ENCODE data around the gene DPP6. TPM values are rescaled to one million over a fixed set of nuclear protein-coding genes. Genes with fewer than 3 reads are reported as not detected.
"Not testable (repeated sequence)": the region's sequence is repeated elsewhere in the genome, so short reads cannot be mapped to it uniquely, and the experiment has no call there.

DPP6 gene
- total RNA-seq, 1 donor from 2014 or later: 0.62 TPM

DNA sequence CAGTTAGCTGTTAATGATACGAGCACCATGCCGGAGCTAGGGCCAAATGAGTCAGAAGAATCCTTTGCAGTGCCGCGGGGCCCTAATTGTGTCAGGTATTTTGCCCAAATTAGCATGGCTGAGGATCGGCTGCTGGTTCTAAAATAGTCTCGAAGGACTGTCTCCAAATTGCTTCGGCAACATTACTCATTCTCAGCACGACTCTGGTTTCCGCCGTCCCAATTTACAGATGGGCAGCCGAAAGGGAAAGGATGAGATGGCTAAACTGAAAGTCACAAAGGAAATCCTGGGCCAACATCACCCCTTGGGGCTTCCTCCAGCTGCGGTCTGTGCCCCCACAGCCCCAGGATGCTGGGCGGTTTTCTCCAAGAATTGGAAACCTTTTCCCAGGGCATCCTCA, 599.3 kb downstream of the DPP6 start:
- DNase-seq (ENCODE audit: low spot score) (no peak), ATAC-seq (no peak)
- intact Hi-C loops (cut with DNase I): no loop called here

- intact Hi-C loops (cut with DNase I): no loop called here
- ATAC-seq: no peak
- no peak for DNase-seq (ENCODE audit: low spot score)
These were observed 600.4 kb downstream of the DPP6 start for GRCh38 chr7:154652564-154652963.

DNA sequence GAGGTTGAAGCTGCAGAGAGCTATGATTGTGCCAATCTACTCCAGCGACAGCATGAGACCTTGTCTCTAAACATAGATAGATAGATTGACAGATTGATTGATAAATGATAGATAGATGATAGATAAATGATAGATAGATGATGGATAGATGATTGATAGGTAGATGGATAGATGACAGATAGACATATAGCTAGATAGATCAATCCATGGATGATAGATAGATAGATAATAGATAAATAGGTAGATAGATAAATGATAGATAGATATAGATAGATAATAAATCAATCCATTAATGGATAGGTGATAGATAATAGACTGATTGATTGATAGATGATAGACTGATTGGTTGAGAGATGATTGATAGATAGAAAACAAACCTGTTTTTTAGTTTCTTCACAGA, 601.1 kb downstream of the DPP6 start:
- intact Hi-C loops (cut with DNase I): no loop called here
- no peak for ATAC-seq
- no peak for DNase-seq (ENCODE audit: low spot score)

DNA sequence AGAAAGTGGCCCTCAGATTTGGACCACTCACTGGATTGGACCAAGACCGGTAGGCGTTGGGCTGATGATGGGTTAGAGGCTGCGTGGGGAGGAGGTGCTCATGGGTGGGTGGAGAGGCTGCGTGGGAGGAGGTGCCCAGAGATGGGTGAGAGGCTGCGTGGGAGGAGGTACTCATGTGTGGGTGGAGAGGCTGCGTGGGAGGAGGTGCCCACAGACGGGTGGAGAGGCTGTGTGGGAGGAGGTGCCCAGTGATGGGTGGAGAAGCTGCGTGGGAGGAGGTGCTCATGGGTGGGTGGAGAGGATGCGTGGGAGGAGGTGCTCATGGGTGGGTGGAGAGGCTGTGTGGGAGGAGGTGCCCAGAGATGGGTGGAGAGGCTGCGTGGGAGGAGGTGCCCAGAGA, 604.4 kb downstream of the DPP6 start:
- DNase-seq (ENCODE audit: low spot score) (no peak), ATAC-seq (no peak)
- intact Hi-C loops (cut with DNase I): no loop called here

- DNase-seq (ENCODE audit: low spot score): no peak
- intact Hi-C loops (cut with DNase I): no loop called here
- ATAC-seq: no peak
These were observed 614.6 kb downstream of the DPP6 start for GRCh38 chr7:154666768-154667167.

DNA sequence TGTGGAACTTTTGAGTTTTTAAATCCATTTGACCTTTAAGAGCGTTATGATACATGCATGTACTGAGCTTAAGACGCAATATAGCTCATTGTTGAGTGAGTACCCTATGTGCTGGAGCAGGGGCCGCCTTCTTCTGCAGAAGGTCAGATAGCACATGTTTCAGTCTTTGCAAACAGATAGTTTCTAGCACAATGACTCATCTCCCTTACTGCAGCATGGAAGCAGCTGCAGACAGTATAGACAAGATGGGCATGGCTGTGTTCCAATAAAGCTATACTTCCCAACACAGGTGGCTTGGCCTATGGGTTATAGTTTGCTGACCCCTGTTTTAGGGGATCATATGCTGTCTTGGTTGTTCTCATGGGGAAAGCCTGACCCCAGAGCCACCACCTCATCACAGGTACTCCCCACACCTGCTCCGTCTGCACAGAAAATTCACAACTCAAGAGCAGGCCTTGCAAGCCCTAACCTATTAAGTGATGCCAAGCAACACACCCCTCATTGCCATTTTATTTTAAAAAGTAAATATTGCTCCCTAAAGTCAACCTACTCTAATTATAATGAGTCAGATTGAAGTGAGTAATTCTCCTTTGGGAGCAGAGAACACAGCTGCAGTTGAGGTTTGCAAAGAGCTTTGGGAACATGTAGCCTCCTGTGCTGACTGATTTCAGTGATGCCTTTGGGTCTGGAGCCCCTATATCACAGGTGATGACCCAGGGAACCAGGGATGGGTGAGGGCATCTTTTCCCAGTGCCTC, 620.6 kb downstream of the DPP6 start:
- intact Hi-C loops (cut with DNase I): no loop called here
- ATAC-seq: no peak
- no peak for DNase-seq (ENCODE audit: low spot score)

DNA sequence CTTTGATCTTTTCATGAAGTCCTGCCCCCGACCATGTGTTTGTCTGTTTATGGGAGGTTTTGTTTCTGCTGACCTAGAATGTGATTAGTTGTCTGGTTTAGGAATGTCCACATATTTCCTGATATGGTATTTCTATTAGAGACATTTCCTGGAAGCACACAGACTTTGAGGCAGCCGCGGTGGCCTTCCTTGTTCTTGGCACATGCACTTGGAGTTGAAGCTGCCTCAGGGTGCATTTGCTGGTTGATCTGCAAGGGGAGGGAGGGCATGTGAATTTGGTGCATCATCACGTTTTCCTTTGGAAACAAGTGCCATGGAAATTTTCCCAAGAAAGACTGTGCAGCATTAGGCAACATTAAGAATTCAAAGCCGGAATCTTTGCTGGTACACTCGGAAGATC, 622.0 kb downstream of the DPP6 start:
- ATAC-seq (no peak), DNase-seq (ENCODE audit: low spot score) (no peak)
- intact Hi-C loops (cut with DNase I): no loop called here

DNA sequence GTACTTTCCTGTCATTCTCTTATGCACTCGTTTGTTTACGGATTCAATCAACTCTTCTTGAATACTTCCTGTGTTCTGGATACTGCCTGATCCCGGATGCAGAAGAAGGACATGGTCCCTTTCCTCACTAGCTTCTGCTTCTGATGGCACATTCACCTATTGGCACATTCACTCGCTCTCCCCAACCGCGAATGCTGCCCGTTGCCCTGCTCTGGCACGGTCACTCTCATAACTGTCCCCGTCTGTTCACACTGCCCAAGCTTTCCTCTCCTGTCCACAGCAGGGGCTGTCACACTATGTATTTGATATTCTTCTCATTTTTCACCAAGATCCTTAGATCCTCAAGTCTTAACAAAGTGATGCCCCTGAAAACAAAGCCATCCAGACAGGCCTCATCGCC, 623.4 kb downstream of the DPP6 start:
- DNase-seq (ENCODE audit: low spot score) (no peak), ATAC-seq (no peak)
- intact Hi-C loops (cut with DNase I): no loop called here

GRCh38 chr7:154676033-154676421, 623.8 kb downstream of the DPP6 start:
- intact Hi-C loops (cut with DNase I); DNase-seq (ENCODE audit: low spot score); ATAC-seq: not testable (repeated sequence)

DNA sequence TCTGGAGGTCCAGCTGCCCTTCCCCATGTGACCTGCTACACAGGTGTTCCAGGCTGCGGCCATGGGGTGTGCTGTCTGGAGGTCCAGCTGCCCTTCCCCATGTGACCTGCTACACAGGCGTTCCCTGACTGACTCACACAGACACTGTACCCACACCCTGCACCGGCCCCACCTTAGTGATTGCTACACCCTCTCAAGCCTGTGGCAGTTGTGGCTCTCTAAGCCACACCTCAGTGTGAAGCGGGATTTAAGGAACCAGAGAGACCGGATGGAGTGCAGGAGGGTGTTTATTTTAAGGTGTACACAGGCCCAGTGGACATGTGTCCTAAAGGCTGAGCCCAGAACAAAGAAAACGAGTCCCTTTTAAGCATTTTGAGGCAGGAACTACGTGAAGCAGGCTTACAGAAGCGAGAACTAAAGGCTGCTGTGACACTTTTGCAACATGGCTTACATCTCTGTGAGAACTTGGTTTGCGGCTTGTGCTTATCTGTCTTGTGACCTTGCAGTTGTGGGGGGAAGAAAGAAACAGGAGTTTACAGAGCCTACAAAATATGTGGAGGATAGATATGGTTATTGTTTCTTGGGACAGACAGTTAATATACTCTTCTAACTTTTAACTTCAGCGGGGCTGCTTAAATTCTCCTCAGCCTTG, 624.4 kb downstream of the DPP6 start:
- ATAC-seq: no peak
- DNase-seq (ENCODE audit: low spot score): no peak
- intact Hi-C loops (cut with DNase I): no loop called here

- ATAC-seq (no peak), DNase-seq (ENCODE audit: low spot score) (no peak)
- intact Hi-C loops (cut with DNase I): no loop called here
These were observed 625.3 kb downstream of the DPP6 start for GRCh38 chr7:154677454-154677853.

DNA sequence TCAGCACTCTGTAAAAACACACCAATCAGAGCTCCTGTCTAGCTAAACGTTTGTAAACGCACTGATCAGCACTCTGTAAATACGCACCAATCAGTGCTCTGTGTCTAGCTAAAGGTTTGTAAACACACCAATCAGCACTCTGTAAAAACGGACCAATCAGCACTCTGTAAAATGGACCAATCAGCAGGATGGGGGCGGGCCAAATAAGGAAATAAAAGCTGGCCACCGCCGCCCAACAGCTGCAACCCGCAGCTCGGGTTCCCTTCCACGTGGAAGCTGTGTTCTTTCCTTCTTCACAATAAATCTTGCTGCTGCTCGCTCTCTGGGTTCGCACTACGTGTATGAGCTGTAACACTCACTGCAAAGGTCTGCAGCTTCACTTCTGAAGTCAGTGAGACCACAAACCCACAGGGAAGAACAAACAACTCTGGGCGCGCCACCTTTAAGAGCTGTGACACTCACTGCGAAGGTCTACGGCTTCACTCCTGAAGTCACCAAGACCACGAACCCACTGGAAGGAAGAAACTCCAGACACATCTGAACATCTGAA, 625.9 kb downstream of the DPP6 start:
- ATAC-seq; intact Hi-C loops (cut with DNase I); DNase-seq (ENCODE audit: low spot score): not testable (repeated sequence)

- intact Hi-C loops (cut with DNase I): no loop called here
- ATAC-seq (no peak), DNase-seq (ENCODE audit: low spot score) (no peak)
These were observed 627.3 kb downstream of the DPP6 start for GRCh38 chr7:154679379-154680053.

- intact Hi-C loops (cut with DNase I): no loop called here
- no peak for DNase-seq (ENCODE audit: low spot score)
These were observed 628.9 kb downstream of the DPP6 start for GRCh38 chr7:154680894-154681659.

GRCh38 chr7:154682003-154682402, 629.8 kb downstream of the DPP6 start:
- ATAC-seq (no peak), DNase-seq (ENCODE audit: low spot score) (no peak)
- intact Hi-C loops (cut with DNase I): no loop called here

More at GRCh38 chr7:154680894-154681659, 628.9 kb downstream of the DPP6 start:
- ATAC-seq: no peak

DNA sequence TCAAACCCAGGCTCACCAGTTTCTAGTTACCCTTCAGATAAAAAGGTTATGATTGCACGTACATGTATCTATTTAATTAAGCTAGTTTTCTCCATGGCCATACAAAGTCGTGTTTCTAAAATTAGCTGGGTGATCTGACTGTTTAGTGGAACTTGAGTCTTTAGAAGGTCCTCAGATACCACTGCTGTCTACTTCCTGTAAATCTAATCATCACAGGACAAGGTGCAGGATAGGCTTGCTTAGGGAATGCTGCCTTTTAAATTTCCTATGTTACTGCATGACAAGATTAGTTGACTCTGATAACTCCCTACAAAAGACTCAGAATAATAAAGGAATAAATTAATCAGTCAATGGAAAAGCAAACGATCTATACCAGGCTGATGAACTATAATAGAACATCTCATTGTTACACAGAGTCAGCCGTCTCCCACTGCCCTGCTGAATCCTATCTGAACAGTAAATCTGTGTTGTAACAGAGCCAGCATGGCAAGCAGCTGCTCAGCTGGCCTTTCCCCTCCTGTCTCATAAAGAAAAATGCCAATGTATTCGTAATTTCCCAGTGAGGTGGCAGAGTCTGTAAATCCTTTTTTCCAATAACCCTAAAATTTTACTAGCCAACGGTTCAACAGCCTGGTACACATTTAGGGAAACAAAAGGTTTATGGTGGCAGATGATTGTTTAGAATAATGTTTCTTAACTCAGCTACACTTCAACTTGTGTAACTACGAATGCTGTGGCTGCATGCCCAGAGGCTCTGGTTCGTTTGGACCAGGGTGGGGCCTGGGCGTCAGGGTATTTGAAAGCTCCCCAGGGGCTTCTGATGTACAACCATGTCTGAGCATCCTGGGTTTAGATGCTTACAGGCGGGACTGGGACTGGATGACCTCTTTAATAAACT, 632.7 kb downstream of the DPP6 start:
- ATAC-seq (no peak), DNase-seq (ENCODE audit: low spot score) (no peak)
- intact Hi-C loops (cut with DNase I): no loop called here

- DNase-seq (ENCODE audit: low spot score): no peak
- intact Hi-C loops (cut with DNase I): no loop called here
- ATAC-seq: no peak
These were observed 633.3 kb downstream of the DPP6 start for GRCh38 chr7:154685564-154685901.

DNA sequence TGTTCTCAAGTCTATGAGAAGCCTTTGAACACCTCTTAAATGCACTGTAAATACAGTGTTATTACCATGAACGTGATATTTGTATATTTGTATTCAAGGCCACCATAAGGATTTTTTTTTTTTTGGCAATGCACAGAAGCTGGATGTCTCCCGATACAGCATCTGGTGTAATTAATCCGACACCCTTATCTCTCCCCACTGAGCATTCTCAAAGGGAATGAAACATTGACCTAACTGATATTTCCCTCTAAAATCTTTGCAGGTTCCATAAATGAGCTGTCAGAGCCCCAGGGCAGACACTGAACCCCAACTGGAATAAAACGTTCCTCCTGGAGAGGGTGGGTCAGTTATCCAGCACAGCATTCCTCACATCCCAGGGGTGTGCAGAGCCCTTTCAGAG, 634.1 kb downstream of the DPP6 start:
- ATAC-seq: no peak
- no peak for DNase-seq (ENCODE audit: low spot score)
- intact Hi-C loops (cut with DNase I): no loop called here

Measured in sciatic nerve (tissue), 2 donors.